Karpas-422 (cell line): ENCODE results near the gene BCL2L1. TPM values are rescaled to one million over a fixed set of nuclear protein-coding genes. Genes with fewer than 3 reads are reported as not detected.

Source experiments
- DNase-seq: peaks from one replicate; pipeline ENCODE4 v3.0.0-alpha.2; 2015
- H2AFZ ChIP-seq: fragments of 200-600 bp; sonication (generic); 2 replicates; pipeline ENCODE4 v1.6.1; 2014; ENCODE audit warnings: antibody characterized with exemption, low read length, mixed read lengths
- H3K27ac ChIP-seq: fragments of 200-600 bp; sonication (generic); 2 replicates; pipeline ENCODE4 v1.5.1; 2014; ENCODE audit warnings: mild to moderate bottlenecking, low read length, moderate library complexity
- H3K27me3 ChIP-seq: fragments of 200-600 bp; sonication (generic); 2 replicates; pipeline ENCODE4 v1.6.1; 2014; ENCODE audit warnings: low read length, mixed read lengths
- H3K36me3 ChIP-seq: fragments of 200-600 bp; sonication (generic); 2 replicates; pipeline ENCODE4 v1.6.1; 2014; ENCODE audit warnings: low read length, mixed read lengths; ENCODE audit not compliant: insufficient read depth
- H3K4me1 ChIP-seq: fragments of 200-600 bp; sonication (generic); 2 replicates; pipeline ENCODE4 v1.6.1; 2014; ENCODE audit warnings: mild to moderate bottlenecking, low read length, mixed read lengths
- H3K4me2 ChIP-seq: fragments of 200-600 bp; sonication (generic); 2 replicates; pipeline ENCODE4 v1.6.1; 2014; ENCODE audit warnings: low read length, low read depth, mild to moderate bottlenecking; ENCODE audit not compliant: poor library complexity, severe bottlenecking
- H3K4me3 ChIP-seq: fragments of 200-600 bp; sonication (generic); 2 replicates; pipeline ENCODE4 v1.5.1; 2014; ENCODE audit warnings: mild to moderate bottlenecking, antibody characterized with exemption, low read length, mixed read lengths
- H3K79me2 ChIP-seq: fragments of 200-600 bp; sonication (generic); 2 replicates; pipeline ENCODE4 v1.6.1; 2014; ENCODE audit warnings: mild to moderate bottlenecking, low read length, mixed read lengths
- H3K9ac ChIP-seq: fragments of 200-600 bp; sonication (generic); 2 replicates; pipeline ENCODE4 v1.6.0; 2014; ENCODE audit warnings: low read length
- H3K9me2 ChIP-seq: fragments of 200-600 bp; sonication (generic), shearing (Covaris generic); replicated peaks from 2 replicates; pipeline ENCODE4 v1.6.0; 2014; ENCODE audit warnings: mild to moderate bottlenecking, low read length, moderate library complexity; ENCODE audit not compliant: insufficient read depth
- H3K9me3 ChIP-seq: fragments of 300-700, 200-600 bp; sonication (generic); 2 replicates; pipeline ENCODE4 v1.6.1; 2014; ENCODE audit warnings: low read length, mixed read lengths
- H4K20me1 ChIP-seq: fragments of 200-600 bp; sonication (generic); 2 replicates; pipeline ENCODE4 v1.6.1; 2014; ENCODE audit warnings: mild to moderate bottlenecking, antibody characterized with exemption, low read length, low read depth; ENCODE audit not compliant: insufficient read depth
- total RNA-seq: library from RNA; depleted of rRNA; stranded (reverse); fragments of >200 nt; shearing (Covaris generic); gene quantifications from 2 replicates; pipeline ENCODE4 v1.2.3, GENCODE V29; 2014; ENCODE audit warnings: low replicate concordance; rRNA removed

Gene BCL2L1
- total RNA-seq = 41.0 and 56.1 TPM in 2 replicates

GRCh38 chr20:31722257-31723068 lies at the start of gene BCL2L1:
TSS of gene BCL2L1 (minus strand) at chr20:31722868. CDS start at chr20:31722218, 650 bp downstream.
- Histone ChIP-seq H3K9ac (peak within 1 kb of the TSS; percentile 97), H3K4me1 (peaks cover 48% of the 10 kb centered on the region), H3K9me3 (no peaks in the 10 kb centered on the region), H2AFZ (peak within 1 kb of the TSS; percentile 79; the same call in 1 of the 2 replicates), H3K4me2 (peak within 1 kb of the TSS; percentile 94), H3K27me3 (no peaks in the 10 kb centered on the region), H3K79me2 (peaks cover 53% of the 10 kb centered on the region), H3K27ac (peak within 1 kb of the TSS; percentile 94), H3K4me3 (peak within 1 kb of the TSS; percentile 86), H3K36me3 (peaks cover 9% of the 10 kb centered on the region; the same call in 1 of the 2 replicates), H3K9me2 (no peaks in the 10 kb centered on the region), H4K20me1 (no peaks in the 10 kb centered on the region)
- peak; percentile 89 for DNase-seq

DNA sequence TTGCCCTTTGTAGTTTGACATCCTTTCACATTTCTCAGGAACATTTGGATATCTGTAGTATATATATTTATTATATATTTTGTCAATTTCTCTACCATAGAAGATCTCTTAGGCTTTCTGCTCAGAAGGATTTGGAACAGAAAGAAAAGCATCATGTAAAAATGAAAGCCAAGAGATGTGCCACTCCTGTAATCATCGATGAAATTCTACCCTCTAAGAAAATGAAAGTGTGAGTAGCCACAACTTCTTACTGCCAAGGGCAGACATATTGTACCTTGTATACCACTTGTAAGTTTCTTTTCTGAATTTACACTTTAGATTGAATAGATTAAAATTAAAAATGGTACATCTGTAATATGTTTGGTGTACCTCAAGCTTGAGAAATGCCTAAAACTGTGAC lies 47.6 kb upstream of the BCL2L1 start:
- H3K27me3 ChIP-seq = no peaks in the 10 kb centered on the region
- H4K20me1 ChIP-seq = no peaks in the 10 kb centered on the region
- no peaks in the 10 kb centered on the region for H3K9me2 ChIP-seq
- H3K4me1 ChIP-seq = no peaks in the 10 kb centered on the region
- no peak for DNase-seq
- H3K36me3 ChIP-seq = peaks cover 67% of the 10 kb centered on the region
- no peak overlapping the region for H3K27ac ChIP-seq
- H3K4me3 ChIP-seq = no peak overlapping the region
- no peak overlapping the region for H2AFZ ChIP-seq
- H3K9ac ChIP-seq = no peak overlapping the region
- peaks cover 50% of the 10 kb centered on the region for H3K79me2 ChIP-seq
- no peaks in the 10 kb centered on the region for H3K9me3 ChIP-seq
- no peak overlapping the region for H3K4me2 ChIP-seq

- Histone ChIP-seq H3K9me2 (no peaks in the 10 kb centered on the region), H4K20me1 (no peaks in the 10 kb centered on the region), H3K27ac (no peak overlapping the region), H3K9me3 (no peaks in the 10 kb centered on the region), H3K27me3 (no peaks in the 10 kb centered on the region), H3K4me3 (no peak overlapping the region), H3K79me2 (peaks cover 52% of the 10 kb centered on the region), H2AFZ (no peak overlapping the region), H3K36me3 (peaks cover 69% of the 10 kb centered on the region), H3K9ac (no peak overlapping the region), H3K4me2 (no peak overlapping the region), H3K4me1 (no peaks in the 10 kb centered on the region)
- no peak for DNase-seq
These were observed 47.0 kb upstream of the BCL2L1 start for GRCh38 chr20:31769681-31770080.

- Histone ChIP-seq H3K9ac (no peak overlapping the region), H3K9me3 (no peaks in the 10 kb centered on the region), H3K27ac (no peak overlapping the region), H3K4me2 (no peak overlapping the region), H3K4me1 (no peaks in the 10 kb centered on the region; the same call in 1 of the 2 replicates), H3K36me3 (peaks cover 71% of the 10 kb centered on the region), H3K4me3 (no peak overlapping the region), H3K27me3 (no peaks in the 10 kb centered on the region), H3K9me2 (no peaks in the 10 kb centered on the region), H3K79me2 (peaks cover 57% of the 10 kb centered on the region), H4K20me1 (no peaks in the 10 kb centered on the region), H2AFZ (no peak overlapping the region)
- no peak for DNase-seq
These were observed 45.1 kb upstream of the BCL2L1 start for GRCh38 chr20:31767805-31768204.

- H3K27me3 ChIP-seq = no peaks in the 10 kb centered on the region
- no peaks in the 10 kb centered on the region for H3K9me2 ChIP-seq
- H4K20me1 ChIP-seq = no peaks in the 10 kb centered on the region
- 0 out of 2 replicates have a peak overlapping the region, but pooled peaks have one; percentile 14 for H3K27ac ChIP-seq
- no peaks in the 10 kb centered on the region; the same call in 1 of the 2 replicates for H3K4me1 ChIP-seq
- no peak for DNase-seq
- H3K4me3 ChIP-seq = no peak overlapping the region
- H3K79me2 ChIP-seq = peaks cover 68% of the 10 kb centered on the region
- no peak overlapping the region for H2AFZ ChIP-seq
- H3K9me3 ChIP-seq = no peaks in the 10 kb centered on the region
- H3K4me2 ChIP-seq = no peak overlapping the region
- peaks cover 72% of the 10 kb centered on the region for H3K36me3 ChIP-seq
- no peak overlapping the region for H3K9ac ChIP-seq
These were observed 42.1 kb upstream of the BCL2L1 start for GRCh38 chr20:31764641-31765305.

- no peak for DNase-seq
- Histone ChIP-seq H3K9me2 (no peaks in the 10 kb centered on the region), H3K9ac (no peak overlapping the region), H2AFZ (no peak overlapping the region), H3K27me3 (no peaks in the 10 kb centered on the region), H4K20me1 (no peaks in the 10 kb centered on the region), H3K4me1 (no peaks in the 10 kb centered on the region; the same call in 1 of the 2 replicates), H3K27ac (no peak overlapping the region), H3K36me3 (peaks cover 62% of the 10 kb centered on the region), H3K4me2 (no peak overlapping the region), H3K9me3 (no peaks in the 10 kb centered on the region), H3K4me3 (no peak overlapping the region), H3K79me2 (peaks cover 90% of the 10 kb centered on the region)
These were observed 38.0 kb upstream of the BCL2L1 start for GRCh38 chr20:31760519-31761240.

DNA sequence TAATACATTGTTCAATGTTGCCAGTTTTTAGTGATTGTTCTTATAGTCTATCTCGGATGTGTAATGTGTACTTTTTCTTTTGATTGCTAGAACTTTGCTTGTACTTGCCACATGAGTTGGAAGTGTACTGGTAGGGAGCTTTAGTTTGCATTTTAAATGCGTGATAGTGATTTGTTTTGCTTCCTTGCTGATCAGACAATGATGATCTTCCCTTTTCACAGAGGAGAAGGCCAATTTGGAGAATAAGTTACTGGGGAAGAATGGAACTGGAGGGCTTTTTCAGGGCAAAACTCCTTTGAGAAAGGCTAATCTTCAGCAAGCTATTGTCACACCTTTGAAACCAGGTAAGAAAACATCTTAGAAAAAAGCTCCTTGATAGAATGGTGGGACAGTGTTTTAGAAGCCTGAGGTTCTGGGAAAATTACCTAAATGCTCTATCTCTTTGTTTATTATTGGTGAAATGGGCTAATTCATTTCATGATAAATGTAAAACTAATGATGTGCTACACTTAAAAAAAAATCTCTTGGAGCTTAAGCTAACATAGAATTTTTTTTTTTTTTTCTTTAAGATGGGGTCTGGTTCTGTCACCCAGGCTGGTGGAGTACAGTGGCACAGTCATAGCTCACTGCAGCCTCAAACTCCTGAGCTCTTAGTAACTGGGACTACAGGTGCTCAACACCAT lies 37.3 kb upstream of the BCL2L1 start:
- H3K9ac ChIP-seq = no peak overlapping the region
- no peaks in the 10 kb centered on the region for H3K27me3 ChIP-seq
- no peak overlapping the region for H3K4me3 ChIP-seq
- no peaks in the 10 kb centered on the region; the same call in 1 of the 2 replicates for H3K4me1 ChIP-seq
- DNase-seq = no peak
- H3K36me3 ChIP-seq = peaks cover 57% of the 10 kb centered on the region
- H4K20me1 ChIP-seq = no peaks in the 10 kb centered on the region
- H2AFZ ChIP-seq = no peak overlapping the region
- H3K9me2 ChIP-seq = no peaks in the 10 kb centered on the region
- H3K4me2 ChIP-seq = no peak overlapping the region
- H3K27ac ChIP-seq = no peak overlapping the region
- H3K9me3 ChIP-seq = no peaks in the 10 kb centered on the region
- peaks cover 92% of the 10 kb centered on the region for H3K79me2 ChIP-seq
